Adrenal gland (tissue), 12 donors: ENCODE data around the gene C4orf36. TPM values are rescaled to one million over a fixed set of nuclear protein-coding genes. Genes with fewer than 3 reads are reported as not detected.

Source experiments
- DNase-seq, 7 donors: peaks; one replicate each; pipeline ENCODE4 v3.0.0-alpha.2; 2019 to 2020
- H3K27ac ChIP-seq, 5 donors: fragments of 200-600 bp; sonication (generic) in 4 of 5; 1 replicate in 3 of 5; 2 replicates in 2 of 5; pipeline versions ENCODE4 v1.5.1 to v1.8.0; 2016 to 2020; ENCODE audit warnings: mild to moderate bottlenecking in 1 of 5
- H3K27me3 ChIP-seq: fragments of 200-600 bp; 2 replicates; pipeline ENCODE4 v1.8.0; 2021
- H3K36me3 ChIP-seq, 2 donors: fragments of 200-600 bp; replicated peaks in 1 of 2; 1 replicate in 1 of 2; 2 replicates in 1 of 2; pipeline versions ENCODE4 v1.5.1 to v1.8.0; 2018 to 2022
- H3K4me1 ChIP-seq, 2 donors: fragments of 200-600 bp; replicated peaks in 1 of 2; 1 replicate in 1 of 2; 2 replicates in 1 of 2; pipeline versions ENCODE4 v1.5.1 to v1.8.0; 2018 to 2021
- H3K4me3 ChIP-seq, 4 donors: fragments of 200-600 bp; sonication (generic) in 3 of 4; one replicate each; pipeline ENCODE4 v1.5.1; 2016 to 2018
- H3K9me3 ChIP-seq, 3 donors: fragments of 200-600 bp; sonication (generic) in 1 of 3; replicated peaks in 1 of 3; 1 replicate in 2 of 3; 2 replicates in 1 of 3; pipeline versions ENCODE4 v1.5.1 to v1.8.0; 2016 to 2021
- POLR2A ChIP-seq, 2 donors: fragments of 450-650 bp; IDR thresholded peaks; one replicate each; pipeline ENCODE4 v1.6.1; 2017; ENCODE audit warnings: antibody characterized with exemption in 2 of 2, mild to moderate bottlenecking in 2 of 2, moderate library complexity in 1 of 2
- WGBS, 4 donors: extraction: QIAGEN DNeasy Blood & Tissue Kit in 2 of 4; methylation state at CpG; one replicate each; pipeline versions ENCODE4 v1.1.5 to v1.1.7; 2013 to 2017; 5-methylcytosine and 5-hydroxymethylcytosine counted together
- intact Hi-C, 2 donors: fragments of 100-400 bp; cut with DNase I; formaldehyde crosslinking; loops; one replicate each; pipeline versions ENCODE4 v1.14.1 to v1.15.0; 2022 to 2023
- polyA plus RNA-seq, 3 donors: library from polyadenylated mRNA; stranded (reverse); fragments of 200-250 nt in 2 of 3; fragments of 350-450 nt in 1 of 3; fragmentation: Illumina TruSeq in 1 of 3; extraction: RNeasy Lipid Tissue Mini Kit (QIAGEN cat#74804) in 1 of 3; gene quantifications; one replicate each; pipeline ENCODE4 v1.2.3, GENCODE V29; 2013 to 2014
- total RNA-seq, 9 donors: library from RNA; depleted of rRNA in 4 of 9; stranded (reverse); fragments of >200 nt in 4 of 9; fragments of 120-200 nt in 1 of 9; fragmentation: NEBNext Ultra II Directional in 1 of 9; extraction: Animal tissue kit (Norgen Biotek cat#: 25700) in 1 of 9; gene quantifications; one replicate each; pipeline versions ENCODE4 v1.1.0 to v1.2.4, GENCODE V29; 2013 to 2023
- TF ChIP-seq, protein P1 (sequence below), 6 experiments: fragments of 450-650 bp in 4 of 6; fragments of 200-600 bp in 2 of 6; sonication (generic) in 1 of 6; IDR thresholded peaks; 1 replicate in 5 of 6; 2 replicates in 1 of 6; pipeline versions ENCODE4 v1.5.1 to v1.8.0; 2016 to 2021; ENCODE audit warnings: antibody characterized with exemption in 6 of 6, mild to moderate bottlenecking in 2 of 6, moderate library complexity in 1 of 6
- donor health status: healthy with polysubstance abuse.
- donor health status: Bipolar disorder and iron deficiency.
- donor health status: DM: yes; HTN: yes; CAD: no.
- donor health status: DM: no; HTN: no; CAD: no.
- donor health status: DM: no; HTN: no; CAD: no.
- donor health status: DM: yes; HTN: yes; CAD: no.

The C4orf36 gene
- total and polyA plus RNA-seq, 12 donors: 0.20 to 2.0 (median 0.55) TPM; not detected in 4

DNA sequence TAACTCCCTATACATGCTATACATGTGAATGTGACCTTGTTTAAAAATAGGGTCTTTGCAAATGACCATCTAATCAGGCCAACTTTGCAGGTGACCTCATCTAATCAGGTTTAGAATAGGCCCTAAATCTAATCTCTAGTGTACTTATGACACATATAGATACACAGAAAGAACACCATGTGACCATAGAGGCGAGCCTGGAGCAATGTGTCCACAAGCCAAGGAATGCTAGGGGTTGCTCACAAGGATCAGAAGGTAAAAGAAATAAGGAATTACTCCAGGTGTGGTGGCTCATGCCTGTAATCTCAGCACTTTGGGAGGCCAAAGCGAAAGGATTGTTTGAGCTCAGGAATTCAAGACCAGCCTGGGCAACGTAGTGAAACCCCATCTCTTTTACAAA lies 9.6 kb upstream of the C4orf36 start:
- 92 to 100% (median 98%) methylated on average over 3 of the region's 3 CpGs for WGBS, 4 donors
- no peak overlapping the region for H3K4me3 ChIP-seq
- H3K4me1 ChIP-seq: peaks cover 0 to 2% of the 10 kb centered on the region in 2 donors
- TF ChIP-seq POLR2A (IDR thresholded peaks at IDR 0.05): no peak
- TF ChIP-seq, protein P1, sequence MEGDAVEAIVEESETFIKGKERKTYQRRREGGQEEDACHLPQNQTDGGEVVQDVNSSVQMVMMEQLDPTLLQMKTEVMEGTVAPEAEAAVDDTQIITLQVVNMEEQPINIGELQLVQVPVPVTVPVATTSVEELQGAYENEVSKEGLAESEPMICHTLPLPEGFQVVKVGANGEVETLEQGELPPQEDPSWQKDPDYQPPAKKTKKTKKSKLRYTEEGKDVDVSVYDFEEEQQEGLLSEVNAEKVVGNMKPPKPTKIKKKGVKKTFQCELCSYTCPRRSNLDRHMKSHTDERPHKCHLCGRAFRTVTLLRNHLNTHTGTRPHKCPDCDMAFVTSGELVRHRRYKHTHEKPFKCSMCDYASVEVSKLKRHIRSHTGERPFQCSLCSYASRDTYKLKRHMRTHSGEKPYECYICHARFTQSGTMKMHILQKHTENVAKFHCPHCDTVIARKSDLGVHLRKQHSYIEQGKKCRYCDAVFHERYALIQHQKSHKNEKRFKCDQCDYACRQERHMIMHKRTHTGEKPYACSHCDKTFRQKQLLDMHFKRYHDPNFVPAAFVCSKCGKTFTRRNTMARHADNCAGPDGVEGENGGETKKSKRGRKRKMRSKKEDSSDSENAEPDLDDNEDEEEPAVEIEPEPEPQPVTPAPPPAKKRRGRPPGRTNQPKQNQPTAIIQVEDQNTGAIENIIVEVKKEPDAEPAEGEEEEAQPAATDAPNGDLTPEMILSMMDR (IDR thresholded peaks at IDR 0.05): no peak
- H3K36me3 ChIP-seq: no peaks in the 10 kb centered on the region
- no peaks in the 10 kb centered on the region for H3K9me3 ChIP-seq
- no peak overlapping the region for H3K27ac ChIP-seq
- DNase-seq: no peak
- intact Hi-C loops: loop anchor here in 1 of 2 donors (10.0 kb wide), 1 partner anchor 333 kb away; no protein-coding TSS in a partner anchor
- H3K27me3 ChIP-seq: no peaks in the 10 kb centered on the region

DNA sequence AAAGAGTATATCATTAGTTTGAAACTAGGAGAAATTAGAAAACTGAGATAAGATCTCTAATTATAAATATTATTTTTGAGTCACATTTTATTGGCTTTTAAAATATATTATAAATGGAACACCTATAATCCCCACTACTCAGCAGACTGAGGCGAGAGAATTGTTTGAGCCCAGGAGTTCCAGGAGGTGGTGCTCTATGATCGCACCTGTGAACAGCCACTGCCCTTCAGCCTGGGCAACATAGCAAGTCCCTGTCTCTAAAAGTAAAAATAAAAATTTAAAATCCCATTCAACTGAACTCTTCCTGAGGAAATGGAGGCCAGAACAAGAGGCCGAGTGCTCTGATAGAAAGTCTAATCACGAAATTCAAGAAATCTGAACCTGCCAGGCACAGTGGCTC lies 6.3 kb upstream of the C4orf36 start:
- Histone ChIP-seq H3K36me3 (no peaks in the 10 kb centered on the region), H3K4me1 (peaks cover 0 to 9% of the 10 kb centered on the region in 2 donors), H3K9me3 (no peaks in the 10 kb centered on the region), H3K27me3 (no peaks in the 10 kb centered on the region), H3K4me3 (no peak overlapping the region), H3K27ac (no peak overlapping the region)
- intact Hi-C loops: no loop called here
- TF ChIP-seq, protein P1 (IDR thresholded peaks at IDR 0.05): peak in 4 of 6 experiments; percentile 9 to 26 (median 18)
- no peak for TF ChIP-seq POLR2A (IDR thresholded peaks at IDR 0.05)
- 86 to 93% (median 87%) methylated on average over 4 of the region's 4 CpGs for WGBS, 4 donors
- peak in 1 of 7 donors; percentile 28 for DNase-seq

DNA sequence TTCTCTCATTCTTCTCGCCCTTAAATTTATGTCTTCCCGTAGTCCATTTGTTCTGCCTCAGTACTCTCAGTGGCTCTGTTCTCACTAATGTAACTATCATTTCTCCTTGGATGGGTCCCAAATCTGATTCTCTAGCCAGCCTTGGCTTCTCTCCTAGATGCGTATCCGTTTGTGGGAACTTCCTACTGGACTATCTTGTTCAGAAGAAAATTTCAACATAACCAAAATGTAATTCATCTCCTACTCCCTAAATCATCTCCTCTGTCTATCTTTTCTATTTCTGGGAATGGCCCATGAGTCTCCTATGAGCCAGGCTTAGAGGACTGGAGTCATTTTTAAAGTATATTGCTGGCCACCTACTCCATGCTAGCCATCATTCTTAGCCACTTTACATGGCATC lies 4.4 kb upstream of the C4orf36 start:
- Histone ChIP-seq H3K27me3 (no peaks in the 10 kb centered on the region), H3K9me3 (no peaks in the 10 kb centered on the region), H3K4me3 (no peak overlapping the region), H3K27ac (peak overlapping the region in 2 of 5 donors; percentile 33 to 57), H3K4me1 (peaks cover 3 to 12% of the 10 kb centered on the region in 2 donors), H3K36me3 (no peaks in the 10 kb centered on the region)
- WGBS, 4 donors: 32 to 44% (median 37%) methylated on average over 4 of the region's 4 CpGs
- peak in 5 of 7 donors; percentile 55 to 75 (median 70) for DNase-seq
- intact Hi-C loops: no loop called here
- no peak for TF ChIP-seq POLR2A (IDR thresholded peaks at IDR 0.05)
- TF ChIP-seq, protein P1 (IDR thresholded peaks at IDR 0.05): no peak

DNA sequence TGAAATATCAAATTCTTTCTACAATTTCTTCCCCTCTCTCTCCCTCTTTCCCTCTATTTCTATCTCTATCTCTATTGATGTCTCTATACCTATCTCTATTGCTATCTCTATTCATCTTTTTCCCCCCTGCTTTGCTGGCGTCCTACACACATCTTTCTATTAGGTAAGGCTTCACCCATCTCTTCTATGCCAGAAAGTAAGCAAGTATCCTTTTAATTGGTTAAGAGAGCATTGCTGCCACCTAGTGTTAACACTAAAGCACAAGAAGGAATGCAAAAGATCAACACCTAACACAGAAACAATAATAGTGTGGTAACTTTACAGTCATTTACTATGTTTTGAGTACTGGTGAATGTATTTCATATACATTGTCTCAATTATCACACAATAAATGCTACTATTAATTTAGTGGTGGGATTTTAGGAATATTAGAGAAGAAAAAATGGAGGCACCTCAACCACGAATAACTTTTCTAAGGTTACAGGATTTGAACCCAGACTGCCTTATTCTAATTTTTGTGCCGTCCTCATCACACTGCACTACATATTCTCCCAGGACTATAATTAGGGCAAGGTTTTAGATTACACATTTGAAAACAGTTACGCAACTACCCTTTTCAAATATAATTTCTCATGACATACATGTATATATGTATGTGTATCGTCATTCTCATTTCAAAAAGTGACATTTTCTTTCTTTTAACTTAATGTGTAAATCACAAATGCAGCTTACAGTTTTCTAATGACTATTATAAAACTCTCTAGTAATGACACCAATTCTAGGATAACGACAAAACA lies 3.7 kb upstream of the C4orf36 start:
- Histone ChIP-seq H3K36me3 (no peaks in the 10 kb centered on the region), H3K27me3 (no peaks in the 10 kb centered on the region), H3K27ac (peak overlapping the region in 1 of 5 donors; percentile 14), H3K9me3 (no peaks in the 10 kb centered on the region), H3K4me3 (no peak overlapping the region), H3K4me1 (peaks cover 3 to 15% of the 10 kb centered on the region in 2 donors)
- TF ChIP-seq, protein P1 (IDR thresholded peaks at IDR 0.05): peak; percentile 61 to 88 (median 78)
- TF ChIP-seq POLR2A (IDR thresholded peaks at IDR 0.05): no peak
- peak in 4 of 7 donors; percentile 21 to 42 (median 25) for DNase-seq
- WGBS, 4 donors: 66 to 71% (median 68%) methylated on average over 6 of the region's 6 CpGs
- intact Hi-C loops: no loop called here
